ENCODE results near the gene INTS1.

The INTS1 gene

DNA sequence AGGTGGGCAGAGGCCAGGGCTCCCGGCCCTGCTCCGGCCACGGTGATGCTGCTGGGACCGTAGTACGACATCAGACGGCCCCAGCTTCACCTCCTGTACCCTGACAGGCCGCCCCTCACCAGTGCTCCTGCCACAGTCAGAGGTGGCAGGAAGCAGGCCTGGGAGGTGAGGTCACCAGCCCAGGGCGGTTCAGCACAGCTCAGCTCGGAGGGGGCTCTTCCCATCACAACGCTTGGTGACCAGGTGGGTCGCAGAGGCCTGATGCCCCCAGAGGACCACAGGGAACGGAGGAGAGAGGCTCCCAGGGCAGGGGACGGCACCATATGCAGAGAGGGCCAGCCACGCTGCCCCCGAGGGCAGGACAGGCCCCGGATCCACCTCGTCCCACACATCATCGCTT is 53.8 kb downstream of the INTS1 start:
- H3K27ac ChIP-seq (ENCODE audit: low read length, poor library complexity, severe bottlenecking) = no peak overlapping the region
- no peak overlapping the region for H4K8ac ChIP-seq (ENCODE audit: low read length)
- 86% methylated on average over 18 of the region's 18 CpGs for WGBS
- H3K4me3 ChIP-seq (ENCODE audit: insufficient read depth in 1 of 2, low read depth in 1 of 2, low read length in 2 of 2) = no peak overlapping the region
- H2BK5ac ChIP-seq (ENCODE audit: low read depth, low read length, poor library complexity, severe bottlenecking) = no peak overlapping the region
- peaks cover 67% of the 10 kb centered on the region for H3K4me1 ChIP-seq (ENCODE audit: control insufficient read depth, insufficient read depth, low read depth, low read length)
- peaks cover 35% of the 10 kb centered on the region for H3K79me1 ChIP-seq (replicated peaks; ENCODE audit: low read length, poor library complexity, severe bottlenecking)
- H2BK15ac ChIP-seq (ENCODE audit: low read depth, poor library complexity, severe bottlenecking) = no peak overlapping the region
- H3K36me3 ChIP-seq (ENCODE audit: control insufficient read depth in 1 of 2, insufficient read depth in 2 of 2, low read depth in 1 of 2, low read length in 2 of 2) = peaks cover 2 to 65% of the 10 kb centered on the region in 2 experiments
- H4K91ac ChIP-seq (ENCODE audit: low read length) = peak overlapping the region; percentile 44
- H3K4ac ChIP-seq (ENCODE audit: low read depth in 1 of 2, low read length in 2 of 2) = no peak overlapping the region
- H2AK5ac ChIP-seq (ENCODE audit: low read length, severe bottlenecking) = no peak overlapping the region
- no peak overlapping the region for H2BK12ac ChIP-seq (ENCODE audit: low read length in 2 of 2)
- no peaks in the 10 kb centered on the region for H3K9me3 ChIP-seq (ENCODE audit: control insufficient read depth, low read length)
- H3K9ac ChIP-seq (ENCODE audit: low read length) = no peak overlapping the region
- DNase-seq = no peak
- H3K4me2 ChIP-seq (ENCODE audit: low read length, poor library complexity, severe bottlenecking) = no peak overlapping the region
- no peak overlapping the region for H2AFZ ChIP-seq (ENCODE audit: low read depth, low read length)
- no peaks in the 10 kb centered on the region for H3K27me3 ChIP-seq (ENCODE audit: control insufficient read depth in 1 of 2, insufficient read depth in 1 of 2, low read length in 2 of 2)
- no peak overlapping the region for H3K18ac ChIP-seq (ENCODE audit: low read depth in 1 of 2, low read length in 2 of 2)
- no peak overlapping the region for H2BK120ac ChIP-seq (ENCODE audit: low read depth, low read length)
- no peak overlapping the region for H3K14ac ChIP-seq (ENCODE audit: low read length in 2 of 2)
- H3K23ac ChIP-seq (ENCODE audit: low read length in 2 of 2) = no peak overlapping the region

DNA sequence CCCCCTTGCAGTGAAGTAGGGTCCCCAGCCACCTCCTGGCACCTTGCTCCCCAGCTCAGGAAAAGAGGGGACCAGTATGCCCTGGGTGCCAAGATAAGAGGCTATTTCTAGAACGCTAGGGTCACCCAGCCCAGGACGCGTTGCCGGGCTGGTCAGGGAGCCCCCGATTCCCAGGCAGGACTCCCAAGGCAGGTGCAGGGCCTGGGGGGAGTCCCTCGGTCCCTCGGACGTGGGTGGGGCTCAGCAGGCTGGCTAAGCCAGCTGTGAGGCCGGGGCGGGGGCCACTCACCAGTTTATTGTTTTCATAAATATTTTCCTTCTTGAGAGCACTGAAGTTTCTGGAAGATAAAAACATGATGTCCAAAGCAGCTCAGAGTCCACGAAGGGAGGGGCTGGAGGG is 54.2 kb downstream of the INTS1 start:
- H2AK5ac ChIP-seq (ENCODE audit: low read length, severe bottlenecking) = no peak overlapping the region
- no peaks in the 10 kb centered on the region for H3K9me3 ChIP-seq (ENCODE audit: control insufficient read depth, low read length)
- H3K14ac ChIP-seq (ENCODE audit: low read length in 2 of 2) = no peak overlapping the region
- no peak overlapping the region for H4K8ac ChIP-seq (ENCODE audit: low read length)
- H3K27me3 ChIP-seq (ENCODE audit: control insufficient read depth in 1 of 2, insufficient read depth in 1 of 2, low read length in 2 of 2) = no peaks in the 10 kb centered on the region
- no peak overlapping the region for H3K4me3 ChIP-seq (ENCODE audit: insufficient read depth in 1 of 2, low read depth in 1 of 2, low read length in 2 of 2)
- no peak overlapping the region for H3K18ac ChIP-seq (ENCODE audit: low read depth in 1 of 2, low read length in 2 of 2)
- H3K4me1 ChIP-seq (ENCODE audit: control insufficient read depth, insufficient read depth, low read depth, low read length) = peaks cover 62% of the 10 kb centered on the region
- H4K91ac ChIP-seq (ENCODE audit: low read length) = no peak overlapping the region
- H3K23ac ChIP-seq (ENCODE audit: low read length in 2 of 2) = no peak overlapping the region
- H3K27ac ChIP-seq (ENCODE audit: low read length, poor library complexity, severe bottlenecking) = no peak overlapping the region
- H3K4me2 ChIP-seq (ENCODE audit: low read length, poor library complexity, severe bottlenecking) = no peak overlapping the region
- WGBS = 89% methylated on average over 9 of the region's 11 CpGs
- H2AFZ ChIP-seq (ENCODE audit: low read depth, low read length) = no peak overlapping the region
- no peak overlapping the region for H3K9ac ChIP-seq (ENCODE audit: low read length)
- H2BK15ac ChIP-seq (ENCODE audit: low read depth, poor library complexity, severe bottlenecking) = no peak overlapping the region
- H3K79me1 ChIP-seq (replicated peaks; ENCODE audit: low read length, poor library complexity, severe bottlenecking) = peaks cover 33% of the 10 kb centered on the region
- H3K36me3 ChIP-seq (ENCODE audit: control insufficient read depth in 1 of 2, insufficient read depth in 2 of 2, low read depth in 1 of 2, low read length in 2 of 2) = peaks cover 5 to 65% of the 10 kb centered on the region in 2 experiments
- H2BK12ac ChIP-seq (ENCODE audit: low read length in 2 of 2) = no peak overlapping the region
- H2BK120ac ChIP-seq (ENCODE audit: low read depth, low read length) = no peak overlapping the region
- H3K4ac ChIP-seq (ENCODE audit: low read depth in 1 of 2, low read length in 2 of 2) = no peak overlapping the region
- no peak overlapping the region for H2BK5ac ChIP-seq (ENCODE audit: low read depth, low read length, poor library complexity, severe bottlenecking)
- DNase-seq = no peak

DNA sequence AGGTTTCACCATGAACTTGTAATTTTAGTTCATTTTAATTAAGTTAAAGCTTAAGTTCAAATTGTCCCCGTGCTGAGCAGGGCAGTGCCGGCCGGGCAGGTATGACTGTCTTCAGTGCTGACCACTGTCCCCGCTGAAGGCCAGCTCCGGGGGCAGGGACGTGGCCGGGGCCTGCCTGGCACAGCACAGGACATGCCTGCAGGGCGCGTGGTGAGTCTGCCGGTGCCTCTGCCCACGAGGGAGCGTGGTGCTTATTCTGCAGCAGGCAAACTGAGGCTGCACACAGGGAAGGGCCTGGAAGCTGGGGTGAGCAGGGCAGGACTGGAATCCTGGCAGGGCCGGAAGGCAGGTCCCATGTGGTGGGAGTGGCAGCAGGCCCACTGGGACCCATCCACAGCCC is 54.7 kb downstream of the INTS1 start:
- no peak overlapping the region for H3K14ac ChIP-seq (ENCODE audit: low read length in 2 of 2)
- no peak overlapping the region for H2AK5ac ChIP-seq (ENCODE audit: low read length, severe bottlenecking)
- peak overlapping the region; percentile 32 for H4K91ac ChIP-seq (ENCODE audit: low read length)
- 96% methylated on average over 13 of the region's 13 CpGs for WGBS
- no peak overlapping the region for H3K9ac ChIP-seq (ENCODE audit: low read length)
- H3K9me3 ChIP-seq (ENCODE audit: control insufficient read depth, low read length) = no peaks in the 10 kb centered on the region
- H3K23ac ChIP-seq (ENCODE audit: low read length in 2 of 2) = no peak overlapping the region
- no peak overlapping the region for H2AFZ ChIP-seq (ENCODE audit: low read depth, low read length)
- DNase-seq = no peak
- H3K4me1 ChIP-seq (ENCODE audit: control insufficient read depth, insufficient read depth, low read depth, low read length) = peaks cover 57% of the 10 kb centered on the region
- no peak overlapping the region for H3K27ac ChIP-seq (ENCODE audit: low read length, poor library complexity, severe bottlenecking)
- no peak overlapping the region for H3K4me2 ChIP-seq (ENCODE audit: low read length, poor library complexity, severe bottlenecking)
- peak overlapping the region in 1 of 2 experiments; percentile 3 for H3K4me3 ChIP-seq (ENCODE audit: insufficient read depth in 1 of 2, low read depth in 1 of 2, low read length in 2 of 2)
- no peak overlapping the region for H2BK5ac ChIP-seq (ENCODE audit: low read depth, low read length, poor library complexity, severe bottlenecking)
- H3K18ac ChIP-seq (ENCODE audit: low read depth in 1 of 2, low read length in 2 of 2) = no peak overlapping the region
- no peaks in the 10 kb centered on the region for H3K27me3 ChIP-seq (ENCODE audit: control insufficient read depth in 1 of 2, insufficient read depth in 1 of 2, low read length in 2 of 2)
- no peak overlapping the region for H3K4ac ChIP-seq (ENCODE audit: low read depth in 1 of 2, low read length in 2 of 2)
- no peak overlapping the region for H2BK120ac ChIP-seq (ENCODE audit: low read depth, low read length)
- no peak overlapping the region for H4K8ac ChIP-seq (ENCODE audit: low read length)
- H2BK12ac ChIP-seq (ENCODE audit: low read length in 2 of 2) = no peak overlapping the region
- H2BK15ac ChIP-seq (ENCODE audit: low read depth, poor library complexity, severe bottlenecking) = no peak overlapping the region
- H3K36me3 ChIP-seq (ENCODE audit: control insufficient read depth in 1 of 2, insufficient read depth in 2 of 2, low read depth in 1 of 2, low read length in 2 of 2) = peaks cover 5 to 67% of the 10 kb centered on the region in 2 experiments
- H3K79me1 ChIP-seq (replicated peaks; ENCODE audit: low read length, poor library complexity, severe bottlenecking) = peaks cover 30% of the 10 kb centered on the region

- Histone ChIP-seq H3K18ac (ENCODE audit: low read depth in 1 of 2, low read length in 2 of 2) (no peak overlapping the region), H3K23ac (ENCODE audit: low read length in 2 of 2) (no peak overlapping the region), H2BK12ac (ENCODE audit: low read length in 2 of 2) (no peak overlapping the region), H3K4me1 (ENCODE audit: control insufficient read depth, insufficient read depth, low read depth, low read length) (peaks cover 52% of the 10 kb centered on the region), H3K14ac (ENCODE audit: low read length in 2 of 2) (no peak overlapping the region), H3K36me3 (ENCODE audit: control insufficient read depth in 1 of 2, insufficient read depth in 2 of 2, low read depth in 1 of 2, low read length in 2 of 2) (peaks cover 5 to 72% of the 10 kb centered on the region in 2 experiments), H3K4ac (ENCODE audit: low read depth in 1 of 2, low read length in 2 of 2) (no peak overlapping the region), H2AK5ac (ENCODE audit: low read length, severe bottlenecking) (no peak overlapping the region), H2AFZ (ENCODE audit: low read depth, low read length) (no peak overlapping the region), H3K4me3 (ENCODE audit: insufficient read depth in 1 of 2, low read depth in 1 of 2, low read length in 2 of 2) (no peak overlapping the region), H3K9ac (ENCODE audit: low read length) (no peak overlapping the region), H3K79me1 (replicated peaks; ENCODE audit: low read length, poor library complexity, severe bottlenecking) (peaks cover 30% of the 10 kb centered on the region), H2BK5ac (ENCODE audit: low read depth, low read length, poor library complexity, severe bottlenecking) (no peak overlapping the region), H2BK15ac (ENCODE audit: low read depth, poor library complexity, severe bottlenecking) (no peak overlapping the region), H3K4me2 (ENCODE audit: low read length, poor library complexity, severe bottlenecking) (no peak overlapping the region), H3K27me3 (ENCODE audit: control insufficient read depth in 1 of 2, insufficient read depth in 1 of 2, low read length in 2 of 2) (no peaks in the 10 kb centered on the region), H4K8ac (ENCODE audit: low read length) (no peak overlapping the region), H3K27ac (ENCODE audit: low read length, poor library complexity, severe bottlenecking) (no peak overlapping the region), H4K91ac (ENCODE audit: low read length) (no peak overlapping the region), H2BK120ac (ENCODE audit: low read depth, low read length) (no peak overlapping the region), H3K9me3 (ENCODE audit: control insufficient read depth, low read length) (no peaks in the 10 kb centered on the region)
- 91% methylated on average over 11 of the region's 14 CpGs for WGBS
- DNase-seq = no peak
These were observed 55.2 kb downstream of the INTS1 start for GRCh38 chr7:1448958-1449357.

Data from mesenchymal stem cell (in vitro differentiated cells and primary cell).